ENCODE data around the gene NUP35. TPM values are rescaled to one million over a fixed set of nuclear protein-coding genes. Genes with fewer than 3 reads are reported as not detected.
A peak's percentile ranks its signal among the peaks of the same experiment; 100 is the strongest.

Gene NUP35, protein sequence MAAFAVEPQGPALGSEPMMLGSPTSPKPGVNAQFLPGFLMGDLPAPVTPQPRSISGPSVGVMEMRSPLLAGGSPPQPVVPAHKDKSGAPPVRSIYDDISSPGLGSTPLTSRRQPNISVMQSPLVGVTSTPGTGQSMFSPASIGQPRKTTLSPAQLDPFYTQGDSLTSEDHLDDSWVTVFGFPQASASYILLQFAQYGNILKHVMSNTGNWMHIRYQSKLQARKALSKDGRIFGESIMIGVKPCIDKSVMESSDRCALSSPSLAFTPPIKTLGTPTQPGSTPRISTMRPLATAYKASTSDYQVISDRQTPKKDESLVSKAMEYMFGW
- total RNA-seq = 10 to 100 TPM; 20.1 to 21.4 TPM

DNA sequence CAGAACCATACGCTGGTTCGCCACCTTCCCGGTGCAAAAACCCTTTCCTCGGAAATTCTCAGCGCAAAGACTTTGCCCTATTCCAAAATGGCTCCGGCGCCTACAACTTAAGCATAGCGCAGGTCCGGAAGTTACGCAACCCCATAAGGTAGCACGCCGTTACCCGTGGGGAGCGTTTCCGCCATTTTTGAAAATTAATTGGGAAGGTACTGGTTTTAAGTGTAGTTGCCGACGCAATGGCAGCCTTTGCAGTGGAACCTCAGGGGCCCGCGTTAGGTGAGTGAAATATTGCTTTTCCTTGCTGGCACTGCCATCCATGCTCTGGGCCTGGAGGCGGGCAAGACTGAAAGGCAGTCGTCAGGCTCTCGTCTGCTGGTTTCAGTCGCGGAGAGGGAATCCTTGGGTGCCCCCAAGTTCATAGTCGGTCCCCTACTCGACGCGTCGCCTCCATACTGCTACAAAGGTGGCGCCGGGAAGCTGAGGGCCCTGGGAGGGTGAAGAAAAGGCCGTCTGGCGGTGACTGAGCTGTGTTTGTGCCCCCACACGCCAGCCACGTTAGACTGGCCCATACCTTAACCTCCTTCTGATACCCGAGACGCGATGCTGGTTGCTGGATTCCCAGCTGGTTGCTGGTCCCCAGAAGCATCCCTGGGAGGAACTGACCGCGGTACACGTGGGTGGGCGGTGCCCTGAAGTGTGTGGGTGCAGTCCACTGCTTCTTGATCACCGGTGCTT is at the start of gene NUP35:
Gene NUP35, plus strand, starts transcription at position 222 of the 735 bp plus-strand sequence. Its CDS starts 15 bp downstream, at position 237.
- no peaks in the 10 kb centered on the region for H3K9me3 Mint-ChIP-seq
- peak within 1 kb of the TSS; percentile 95 for H3K4me3 Mint-ChIP-seq
- peak within 1 kb of the TSS; percentile 98 for H3K27ac Mint-ChIP-seq
- peak; percentile 96 for ATAC-seq (ENCODE audit: low read depth)
- peak; percentile 77 for DNase-seq
- H3K27me3 Mint-ChIP-seq = peaks cover 3% of the 10 kb centered on the region
- H3K36me3 Mint-ChIP-seq = peaks cover 8% of the 10 kb centered on the region
- POLR2A ChIA-PET = interaction anchor here (0.8 to 1.0 kb wide), 2 partner anchors 46 to 88 kb away, joined by 3 read pairs; partner anchors contain the start of gene DUSP19
- peaks cover 28% of the 10 kb centered on the region for H3K4me1 Mint-ChIP-seq

DNA sequence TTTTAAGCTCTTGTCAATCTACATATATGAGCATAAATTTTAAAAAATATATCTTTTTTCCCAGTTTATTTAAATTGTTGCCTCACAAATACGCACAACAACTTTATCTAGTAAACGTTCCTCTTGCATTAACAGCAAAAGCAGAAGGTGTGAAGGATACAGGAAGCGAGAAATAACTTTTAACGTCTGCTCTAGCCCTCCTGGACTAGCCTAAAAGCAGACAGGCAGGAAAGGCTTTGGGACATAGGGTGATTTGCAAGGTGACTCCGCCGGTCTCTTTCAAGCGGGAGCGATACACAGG is 46.1 kb upstream of the NUP35 start:
- no peaks in the 10 kb centered on the region for H3K36me3 Mint-ChIP-seq
- H3K27me3 Mint-ChIP-seq = peaks cover 17% of the 10 kb centered on the region
- H3K27ac Mint-ChIP-seq = no peak overlapping the region
- H3K4me1 Mint-ChIP-seq = peaks cover 10% of the 10 kb centered on the region
- H3K9me3 Mint-ChIP-seq = no peaks in the 10 kb centered on the region
- ATAC-seq (ENCODE audit: low read depth) (peak; percentile 40), DNase-seq (peak; percentile 33)
- POLR2A ChIA-PET = no interaction called here
- H3K4me3 Mint-ChIP-seq = peak overlapping the region; percentile 92

DNA sequence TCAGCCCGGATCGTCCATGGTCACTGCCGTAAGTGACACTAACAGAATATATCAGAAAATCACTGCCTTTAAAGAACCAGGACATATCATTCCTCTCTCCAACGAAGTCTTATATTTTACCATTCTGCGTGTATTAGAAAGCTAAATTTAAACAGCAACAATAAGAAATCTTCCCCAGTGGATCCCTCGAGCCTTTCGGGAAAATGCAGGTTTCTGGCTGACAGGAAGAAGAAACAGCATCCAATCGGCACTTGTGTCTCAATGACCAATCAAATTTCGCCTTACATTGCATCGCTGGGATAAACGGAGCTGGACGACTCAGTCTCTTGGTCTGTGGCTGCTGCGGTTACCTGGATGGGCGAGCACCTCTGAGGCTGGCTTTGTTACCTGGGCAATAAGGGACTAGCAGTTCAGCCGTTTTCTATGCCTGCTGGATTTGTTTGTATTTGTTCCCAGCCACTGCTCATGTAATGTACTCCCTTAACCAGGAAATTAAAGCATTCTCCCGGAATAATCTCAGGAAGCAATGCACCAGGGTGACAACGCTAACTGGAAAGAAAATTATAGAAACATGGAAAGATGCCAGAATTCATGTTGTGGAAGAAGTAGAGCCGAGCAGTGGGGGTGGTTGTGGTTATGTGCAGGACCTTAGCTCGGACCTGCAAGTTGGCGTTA is 45.6 kb upstream of the NUP35 start, which contains the start of gene DUSP19:
Gene DUSP19, plus strand, starts transcription at position 284 of the 675 bp plus-strand sequence. Its CDS starts 187 bp downstream, at position 471.
- POLR2A ChIA-PET = interaction anchor here (1.1 kb wide), 1 partner anchor 45 kb away, joined by 3 read pairs; the partner anchor contains the start of gene NUP35
- peak within 1 kb of the TSS; percentile 92 for H3K4me3 Mint-ChIP-seq
- H3K27me3 Mint-ChIP-seq = peaks cover 17% of the 10 kb centered on the region
- ATAC-seq (ENCODE audit: low read depth) = peak; percentile 84
- H3K9me3 Mint-ChIP-seq = no peaks in the 10 kb centered on the region
- H3K4me1 Mint-ChIP-seq = peaks cover 10% of the 10 kb centered on the region
- peak within 1 kb of the TSS; percentile 74 for H3K27ac Mint-ChIP-seq
- peak; percentile 70 for DNase-seq
- H3K36me3 Mint-ChIP-seq = no peaks in the 10 kb centered on the region

DNA sequence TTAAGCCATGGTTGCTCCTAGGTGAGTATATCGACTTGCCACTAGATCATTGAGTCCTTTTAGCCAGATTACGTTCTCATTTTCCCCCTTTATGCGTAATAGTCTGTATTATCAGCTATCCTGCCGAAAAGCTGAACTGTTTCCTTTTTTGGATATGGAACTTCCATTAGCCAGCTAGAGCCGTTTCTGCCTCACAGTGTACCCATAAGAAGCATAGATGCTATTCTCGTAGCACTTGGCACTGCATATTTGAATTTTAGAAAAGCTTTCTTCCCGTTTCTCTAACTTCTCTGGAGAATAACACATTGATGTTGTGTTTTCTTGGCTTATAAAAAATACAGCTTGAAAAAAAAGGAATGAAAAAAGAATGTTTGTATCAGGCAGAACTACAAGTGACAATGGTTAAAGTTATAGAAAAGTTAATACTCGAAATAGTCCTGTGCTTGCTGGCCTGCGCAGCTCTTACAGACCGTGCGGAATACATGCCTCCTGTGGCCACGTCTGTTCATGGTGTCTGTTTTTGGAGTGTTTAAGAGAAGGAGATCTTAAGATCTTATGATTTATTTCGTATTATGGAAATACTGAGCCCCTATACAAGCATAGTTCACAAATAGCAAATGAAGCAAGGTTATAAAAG is 45.0 kb upstream of the NUP35 start:
- no peaks in the 10 kb centered on the region for H3K9me3 Mint-ChIP-seq
- peak overlapping the region; percentile 74 for H3K27ac Mint-ChIP-seq
- peaks cover 10% of the 10 kb centered on the region for H3K4me1 Mint-ChIP-seq
- peaks cover 17% of the 10 kb centered on the region for H3K27me3 Mint-ChIP-seq
- no peak for ATAC-seq (ENCODE audit: low read depth)
- DNase-seq = no peak
- POLR2A ChIA-PET = interaction anchor here (1.1 kb wide), 1 partner anchor 45 kb away, joined by 3 read pairs; the partner anchor contains the start of gene NUP35
- no peaks in the 10 kb centered on the region for H3K36me3 Mint-ChIP-seq
- peak overlapping the region; percentile 92 for H3K4me3 Mint-ChIP-seq

DNA sequence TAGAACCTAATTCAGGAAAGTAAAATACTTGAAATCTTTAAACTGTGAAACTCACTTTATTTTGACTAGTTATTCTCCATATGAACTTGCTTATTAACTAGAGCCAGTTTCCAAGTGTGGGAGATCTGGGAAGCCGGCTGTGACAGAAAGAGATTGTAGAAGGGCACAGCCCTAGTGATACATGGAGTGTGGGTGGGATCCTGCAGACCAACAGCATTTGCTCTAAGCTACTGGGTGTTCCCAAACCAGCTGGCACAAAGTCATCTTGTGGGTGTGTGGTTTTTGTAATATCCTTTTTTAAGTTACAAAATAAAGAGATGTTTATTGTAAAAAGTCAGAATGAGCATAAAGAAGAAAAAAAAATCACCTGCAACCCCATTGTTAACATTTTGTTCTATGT is 42.3 kb upstream of the NUP35 start:
- no peak overlapping the region for H3K4me3 Mint-ChIP-seq
- DNase-seq = no peak
- POLR2A ChIA-PET = no interaction called here
- H3K4me1 Mint-ChIP-seq = peaks cover 10% of the 10 kb centered on the region
- H3K9me3 Mint-ChIP-seq = no peaks in the 10 kb centered on the region
- peaks cover 16% of the 10 kb centered on the region for H3K27me3 Mint-ChIP-seq
- no peak overlapping the region for H3K27ac Mint-ChIP-seq
- ATAC-seq (ENCODE audit: low read depth) = no peak
- no peaks in the 10 kb centered on the region for H3K36me3 Mint-ChIP-seq

DNA sequence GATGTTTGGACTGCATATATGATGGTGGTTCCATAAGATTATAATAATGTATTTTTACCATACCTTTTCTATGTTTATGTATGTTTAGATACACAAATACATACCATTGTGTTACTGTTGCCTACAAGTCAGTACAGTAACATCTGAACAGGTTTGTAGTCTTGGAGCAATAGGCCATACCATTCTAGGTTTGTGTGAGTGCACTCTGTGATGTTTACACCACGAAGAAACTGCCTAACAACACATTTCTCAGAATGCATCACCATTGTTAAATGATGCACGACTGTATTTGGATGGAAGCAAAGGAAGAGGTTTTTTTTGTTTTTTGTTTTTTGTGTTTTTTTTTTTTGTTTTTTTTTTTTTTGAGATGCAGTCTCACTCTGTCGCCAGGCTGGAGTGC is 36.2 kb upstream of the NUP35 start:
- Mint-ChIP-seq H3K27me3 (no peaks in the 10 kb centered on the region), H3K9me3 (no peaks in the 10 kb centered on the region), H3K4me3 (no peak overlapping the region), H3K27ac (no peak overlapping the region), H3K4me1 (no peaks in the 10 kb centered on the region), H3K36me3 (no peaks in the 10 kb centered on the region)
- no peak for ATAC-seq (ENCODE audit: low read depth)
- POLR2A ChIA-PET = no interaction called here
- no peak for DNase-seq

DNA sequence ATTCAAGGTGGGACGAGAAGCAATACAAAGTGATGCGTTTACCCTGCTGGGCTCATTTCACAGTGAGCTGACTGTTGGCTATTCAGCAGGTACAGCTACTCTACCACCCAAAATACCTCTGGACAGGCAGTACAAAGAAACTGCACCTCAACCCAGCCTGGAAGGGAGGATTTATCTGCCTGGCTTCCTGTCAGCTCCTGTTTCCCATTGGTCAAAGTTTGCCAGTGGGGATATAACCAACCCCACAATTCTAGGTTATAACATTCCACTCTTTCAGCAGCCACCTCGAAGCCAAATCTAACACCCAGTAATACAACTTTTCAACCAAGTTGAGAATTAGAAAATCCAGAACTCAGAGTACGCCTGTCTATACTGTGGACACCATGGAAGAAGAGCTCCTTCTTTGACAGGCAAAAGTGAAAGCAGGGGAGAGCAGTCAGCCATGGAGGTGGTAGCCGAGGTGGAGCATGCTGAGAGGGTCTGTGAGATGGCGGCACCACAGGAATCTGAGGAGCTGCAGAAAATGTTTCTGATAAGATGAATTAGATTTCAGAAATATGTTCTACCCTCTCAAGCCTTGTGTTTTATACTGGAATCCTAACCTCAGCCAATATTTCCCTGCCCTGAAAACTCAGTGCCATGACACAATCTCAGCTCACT is 34.9 kb upstream of the NUP35 start:
- no peak for ATAC-seq (ENCODE audit: low read depth)
- Mint-ChIP-seq H3K27me3 (no peaks in the 10 kb centered on the region), H3K4me3 (no peak overlapping the region), H3K27ac (no peak overlapping the region), H3K9me3 (no peaks in the 10 kb centered on the region), H3K4me1 (no peaks in the 10 kb centered on the region), H3K36me3 (no peaks in the 10 kb centered on the region)
- DNase-seq = no peak
- POLR2A ChIA-PET = no interaction called here

DNA sequence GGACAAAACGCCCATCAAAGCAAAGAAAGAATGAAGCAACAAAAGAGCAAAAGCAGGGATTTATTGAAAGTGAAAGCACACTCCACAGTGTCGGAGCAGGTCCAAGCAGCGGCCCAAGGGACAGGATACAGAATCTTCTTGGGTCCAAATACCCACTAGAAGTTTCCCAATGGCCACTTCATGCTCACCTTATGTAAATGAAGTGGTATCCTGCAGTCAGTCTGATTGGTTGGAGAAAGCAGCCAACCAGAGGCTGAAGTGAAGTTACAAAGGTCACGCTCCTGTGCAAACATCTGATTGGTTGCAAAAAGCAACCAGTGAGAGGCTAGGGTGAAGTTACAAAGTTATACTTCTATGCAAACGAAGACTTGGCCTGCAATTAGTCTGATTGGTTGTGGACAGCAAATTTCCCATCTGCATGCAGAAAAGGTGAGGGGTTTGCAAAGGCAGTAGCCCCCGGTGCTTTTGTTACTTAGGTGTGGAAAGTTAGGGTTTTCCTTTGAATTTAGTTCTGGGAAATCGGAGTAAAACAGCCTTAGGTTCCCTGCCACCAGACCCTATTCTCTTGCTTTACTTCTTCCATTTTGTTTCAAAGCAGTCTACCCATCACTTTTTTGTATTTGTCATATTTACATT is 32.8 kb upstream of the NUP35 start:
- POLR2A ChIA-PET = no interaction called here
- Mint-ChIP-seq H3K27me3 (no peaks in the 10 kb centered on the region), H3K4me1 (no peaks in the 10 kb centered on the region), H3K9me3 (no peaks in the 10 kb centered on the region), H3K4me3 (no peak overlapping the region), H3K36me3 (no peaks in the 10 kb centered on the region), H3K27ac (no peak overlapping the region)
- DNase-seq (no peak), ATAC-seq (ENCODE audit: low read depth) (no peak)

DNA sequence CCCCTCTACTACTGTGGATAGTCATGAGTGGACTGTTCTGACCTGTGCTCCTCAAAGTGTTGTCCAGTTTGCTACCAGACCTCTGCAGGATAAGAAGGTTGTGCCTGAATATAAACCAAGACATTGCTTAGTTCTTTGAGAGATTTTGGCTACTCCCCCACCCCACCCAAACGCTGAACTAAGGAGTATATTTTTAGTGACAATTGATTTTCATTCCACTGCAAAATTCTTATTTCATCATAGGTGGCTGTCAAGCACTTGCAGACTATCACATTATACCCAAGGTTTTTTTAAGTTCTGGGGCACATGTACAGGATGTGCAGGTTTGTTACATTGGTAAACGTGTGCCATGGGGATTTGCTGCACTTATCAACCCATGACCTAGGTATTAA is 32.3 kb upstream of the NUP35 start:
- Mint-ChIP-seq H3K27ac (no peak overlapping the region), H3K27me3 (no peaks in the 10 kb centered on the region), H3K9me3 (no peaks in the 10 kb centered on the region), H3K4me1 (no peaks in the 10 kb centered on the region), H3K4me3 (no peak overlapping the region), H3K36me3 (no peaks in the 10 kb centered on the region)
- DNase-seq = no peak
- POLR2A ChIA-PET = no interaction called here
- ATAC-seq (ENCODE audit: low read depth) = no peak

DNA sequence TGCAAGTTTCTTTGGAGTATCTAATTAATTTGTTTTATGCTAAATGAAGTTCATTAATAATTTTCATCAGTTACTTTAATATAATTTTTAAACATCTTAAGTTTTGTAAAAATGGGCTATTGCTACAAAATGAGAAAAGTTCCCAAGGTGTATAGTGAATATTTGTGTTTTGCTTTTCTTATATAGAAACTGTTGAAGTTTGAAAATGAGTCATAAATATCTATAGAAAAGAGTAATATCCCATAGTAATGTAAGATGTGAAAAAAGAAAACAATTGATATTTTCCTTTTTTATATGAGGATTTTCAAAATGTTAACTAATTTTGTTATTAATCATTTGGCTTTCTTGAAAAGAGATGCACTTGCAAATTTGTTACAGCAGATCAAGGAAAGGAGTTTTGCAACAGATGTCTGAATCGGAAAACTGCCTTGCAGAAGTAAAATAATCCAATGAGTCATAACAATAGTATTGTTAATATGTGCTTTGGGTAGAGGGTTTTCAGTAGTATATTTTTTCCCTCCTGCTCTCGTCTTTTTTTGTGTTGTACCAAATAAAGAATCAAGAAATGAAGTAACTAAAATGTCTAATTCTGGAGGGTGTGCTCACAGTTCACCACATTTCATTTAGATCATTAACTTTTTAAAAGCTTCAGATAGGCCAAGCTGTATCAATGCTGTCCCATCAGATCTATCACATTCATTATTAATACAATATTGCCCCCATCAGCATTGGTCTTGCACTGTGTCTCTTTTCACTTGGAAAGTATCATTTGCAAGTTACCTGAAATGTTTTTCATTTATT is 30.2 kb upstream of the NUP35 start:
- POLR2A ChIA-PET = no interaction called here
- DNase-seq = no peak
- Mint-ChIP-seq H3K27ac (no peak overlapping the region), H3K4me1 (no peaks in the 10 kb centered on the region), H3K9me3 (no peaks in the 10 kb centered on the region), H3K36me3 (no peaks in the 10 kb centered on the region), H3K4me3 (no peak overlapping the region), H3K27me3 (no peaks in the 10 kb centered on the region)
- no peak for ATAC-seq (ENCODE audit: low read depth)

DNA sequence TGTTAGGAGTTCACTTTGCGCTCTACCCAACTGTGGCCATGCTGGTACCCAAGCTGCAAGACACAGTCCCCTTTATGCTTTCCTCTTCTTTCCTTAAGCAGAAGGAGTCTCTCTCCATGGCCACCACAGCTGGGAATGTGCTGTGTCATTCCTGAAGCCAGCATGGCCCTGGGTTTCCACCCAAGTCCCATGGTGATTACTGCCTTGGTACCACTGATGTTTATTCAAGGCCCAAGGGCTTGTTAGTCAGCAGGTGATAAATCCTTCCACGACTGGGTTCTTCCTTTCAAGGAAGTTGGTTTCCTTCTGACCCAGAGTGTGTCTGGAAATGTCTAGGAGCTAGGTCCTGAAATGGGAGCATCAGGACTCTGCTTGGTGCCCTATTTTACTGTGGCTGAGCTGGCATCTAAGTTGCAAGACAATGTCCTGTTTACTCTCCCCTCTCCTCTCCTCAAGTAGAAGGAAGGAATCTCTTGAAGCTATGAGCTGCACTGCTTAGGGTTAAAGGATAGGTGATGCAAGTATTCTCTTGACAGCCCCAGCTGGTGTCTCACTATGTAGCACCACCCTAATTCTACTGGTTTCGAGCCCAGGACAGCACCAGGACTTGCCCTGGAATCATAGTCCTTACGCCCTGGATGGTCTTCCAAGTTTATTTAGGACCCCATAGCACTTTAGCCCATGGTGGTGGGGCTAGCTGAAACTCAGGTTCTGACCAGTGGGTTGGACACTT is 18.7 kb upstream of the NUP35 start:
- H3K27me3 Mint-ChIP-seq = peaks cover 13% of the 10 kb centered on the region
- no peak overlapping the region for H3K4me3 Mint-ChIP-seq
- no peak overlapping the region for H3K27ac Mint-ChIP-seq
- peaks cover 2% of the 10 kb centered on the region for H3K4me1 Mint-ChIP-seq
- DNase-seq = no peak
- no peak for ATAC-seq (ENCODE audit: low read depth)
- no peaks in the 10 kb centered on the region for H3K36me3 Mint-ChIP-seq
- peaks cover 1% of the 10 kb centered on the region for H3K9me3 Mint-ChIP-seq
- POLR2A ChIA-PET = no interaction called here

Data from activated naive CD8-positive, alpha-beta T cell treated with anti-CD3 and anti-CD28 coated beads, Interleukin-2, amount 10 ng/mL, durations not matched to agents 7 days and 5 days (primary cell).